PC-9 (cell line): Measurements from ENCODE around the gene UGGT1. TPM values are rescaled to one million over a fixed set of nuclear protein-coding genes. Genes with fewer than 3 reads are reported as not detected.

Experiments used
- BruUV-seq: library from RNA; stranded (reverse); fragments of 400-500 nt; replicated peaks from 2 replicates; lab custom pipeline; 2021; lab: Mats Ljungman, UMichigan
- CTCF ChIA-PET: fragments of 300-600 bp; sonication (Branson Sonifier 250); formaldehyde crosslinking; loops from one replicate; lab custom pipeline; 2022; ENCODE audit warnings: antibody characterized with exemption; lab: Charles Lee
- POLR2A ChIA-PET: fragments of 300-600 bp; sonication (Branson Sonifier 250); formaldehyde crosslinking; loops from one replicate; lab custom pipeline; 2022; ENCODE audit warnings: antibody characterized with exemption; ENCODE audit not compliant: unreplicated experiment; lab: Charles Lee
- DNase-seq, 2 experiments: peaks; one replicate each; pipeline versions ENCODE4 v3.0.0 to v3.0.0-alpha.2; 2015 to 2022; ENCODE audit warnings: mixed read lengths in 1 of 2
- H2AFZ ChIP-seq: fragments of 200-600 bp; sonication (generic); 2 replicates; pipeline ENCODE4 v1.8.1; 2017; ENCODE audit warnings: antibody characterized with exemption
- H3F3A ChIP-seq: fragments of 200-600 bp; sonication (generic); 2 replicates; pipeline ENCODE4 v1.8.1; 2017; ENCODE audit warnings: antibody characterized with exemption, mild to moderate bottlenecking, low read depth; ENCODE audit not compliant: insufficient read depth
- H3K27ac ChIP-seq: fragments of 200-600 bp; sonication (generic); 2 replicates; pipeline ENCODE4 v1.6.1; 2016; ENCODE audit warnings: mixed run types
- H3K27me3 ChIP-seq: fragments of 200-600 bp; sonication (generic); 2 replicates; pipeline ENCODE4 v1.6.1; 2016; ENCODE audit warnings: low read depth, mixed run types; ENCODE audit not compliant: insufficient read depth
- H3K36me3 ChIP-seq: fragments of 200-600 bp; sonication (generic); 2 replicates; pipeline ENCODE4 v1.6.1; 2016; ENCODE audit warnings: low read depth, mixed run types
- H3K4me1 ChIP-seq: fragments of 200-600 bp; sonication (generic); replicated peaks from 2 replicates; pipeline ENCODE4 v1.6.1; 2016; ENCODE audit warnings: mixed run types; ENCODE audit not compliant: insufficient read depth
- H3K4me2 ChIP-seq: fragments of 200-600 bp; sonication (generic); 2 replicates; pipeline ENCODE4 v1.6.1; 2017; ENCODE audit warnings: mixed run types
- H3K4me3 ChIP-seq: fragments of 200-600 bp; sonication (generic); 2 replicates; pipeline ENCODE4 v1.6.1; 2016; ENCODE audit warnings: mixed run types
- H3K79me2 ChIP-seq: fragments of 200-600 bp; sonication (generic); 2 replicates; pipeline ENCODE4 v1.6.1; 2017; ENCODE audit warnings: low read depth, mixed run types
- H3K9me2 ChIP-seq: fragments of 200-600 bp; sonication (generic); 2 replicates; pipeline ENCODE4 v1.8.1; 2017; ENCODE audit warnings: mild to moderate bottlenecking; ENCODE audit not compliant: insufficient read depth
- H3K9me3 ChIP-seq: fragments of 200-600 bp; sonication (generic); 2 replicates; pipeline ENCODE4 v1.8.1; 2016; ENCODE audit warnings: low read depth; ENCODE audit not compliant: insufficient read depth
- H4K20me1 ChIP-seq: fragments of 200-600 bp; sonication (generic); 2 replicates; pipeline ENCODE4 v1.8.1; 2017; ENCODE audit not compliant: insufficient read depth
- EZH2 ChIP-seq: fragments of 200-600 bp; sonication (generic); IDR thresholded peaks from 2 replicates; pipeline ENCODE4 v1.8.0; 2017; ENCODE audit warnings: antibody characterized with exemption, low read depth
- intact Hi-C: fragments of 100-400 bp; cut with micrococcal nuclease; formaldehyde crosslinking; loops from one replicate; pipeline ENCODE4 v1.10.0; 2022; ENCODE audit not compliant: unreplicated experiment
- total RNA-seq: library from RNA; stranded (reverse); gene quantifications from 2 replicates; pipeline ENCODE4 v1.2.3, GENCODE V29; 2021
- TF ChIP-seq, protein P1 (sequence below): fragments of 200-600 bp; sonication (generic); conservative IDR thresholded peaks from 2 replicates; pipeline ENCODE4 v1.6.1; 2017; ENCODE audit warnings: mixed run types, antibody characterized with exemption, mild to moderate bottlenecking, moderate library complexity

The UGGT1 gene
- total RNA-seq, 1 experiment from 2014 or later: 56.9 TPM

DNA sequence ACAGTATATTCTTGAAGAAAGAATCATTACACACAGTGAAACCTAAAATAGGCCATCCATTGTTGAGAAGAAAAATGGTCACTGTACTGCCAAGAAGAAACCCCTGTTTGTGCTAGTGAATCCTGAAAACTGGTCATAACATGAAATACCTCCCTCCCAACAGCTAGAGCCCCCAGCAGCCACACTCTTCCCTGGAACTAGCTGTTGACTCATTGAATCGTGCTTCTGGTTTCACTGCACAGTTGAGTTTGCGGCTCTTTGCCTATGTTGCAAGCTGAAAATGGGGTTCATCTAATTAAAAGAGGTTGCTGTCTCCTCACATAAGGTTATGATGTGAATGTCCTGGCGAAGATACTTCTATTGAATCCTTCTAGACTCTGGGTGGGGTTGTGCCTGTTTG lies 86.3 kb downstream of the UGGT1 start:
- H3K27me3 ChIP-seq: no peaks in the 10 kb centered on the region
- H3K4me3 ChIP-seq: no peak overlapping the region
- CTCF ChIA-PET: no interaction called here
- peaks cover 61% of the 10 kb centered on the region for H3K36me3 ChIP-seq
- no peak for DNase-seq
- intact Hi-C loops: no loop called here
- H3K9me2 ChIP-seq: no peaks in the 10 kb centered on the region
- no peaks in the 10 kb centered on the region for H3F3A ChIP-seq
- no peak overlapping the region for H3K27ac ChIP-seq
- no TSS peak for BruUV-seq
- H2AFZ ChIP-seq: no peak overlapping the region
- no peaks in the 10 kb centered on the region for H3K4me1 ChIP-seq
- H3K4me2 ChIP-seq: no peak overlapping the region
- no peaks in the 10 kb centered on the region for H3K9me3 ChIP-seq
- TF ChIP-seq EZH2: no peak
- TF ChIP-seq, protein P1, sequence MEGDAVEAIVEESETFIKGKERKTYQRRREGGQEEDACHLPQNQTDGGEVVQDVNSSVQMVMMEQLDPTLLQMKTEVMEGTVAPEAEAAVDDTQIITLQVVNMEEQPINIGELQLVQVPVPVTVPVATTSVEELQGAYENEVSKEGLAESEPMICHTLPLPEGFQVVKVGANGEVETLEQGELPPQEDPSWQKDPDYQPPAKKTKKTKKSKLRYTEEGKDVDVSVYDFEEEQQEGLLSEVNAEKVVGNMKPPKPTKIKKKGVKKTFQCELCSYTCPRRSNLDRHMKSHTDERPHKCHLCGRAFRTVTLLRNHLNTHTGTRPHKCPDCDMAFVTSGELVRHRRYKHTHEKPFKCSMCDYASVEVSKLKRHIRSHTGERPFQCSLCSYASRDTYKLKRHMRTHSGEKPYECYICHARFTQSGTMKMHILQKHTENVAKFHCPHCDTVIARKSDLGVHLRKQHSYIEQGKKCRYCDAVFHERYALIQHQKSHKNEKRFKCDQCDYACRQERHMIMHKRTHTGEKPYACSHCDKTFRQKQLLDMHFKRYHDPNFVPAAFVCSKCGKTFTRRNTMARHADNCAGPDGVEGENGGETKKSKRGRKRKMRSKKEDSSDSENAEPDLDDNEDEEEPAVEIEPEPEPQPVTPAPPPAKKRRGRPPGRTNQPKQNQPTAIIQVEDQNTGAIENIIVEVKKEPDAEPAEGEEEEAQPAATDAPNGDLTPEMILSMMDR: no peak
- POLR2A ChIA-PET: no interaction called here
- peaks cover 9% of the 10 kb centered on the region; the same call in 1 of the 2 replicates for H4K20me1 ChIP-seq
- H3K79me2 ChIP-seq: no peaks in the 10 kb centered on the region

DNA sequence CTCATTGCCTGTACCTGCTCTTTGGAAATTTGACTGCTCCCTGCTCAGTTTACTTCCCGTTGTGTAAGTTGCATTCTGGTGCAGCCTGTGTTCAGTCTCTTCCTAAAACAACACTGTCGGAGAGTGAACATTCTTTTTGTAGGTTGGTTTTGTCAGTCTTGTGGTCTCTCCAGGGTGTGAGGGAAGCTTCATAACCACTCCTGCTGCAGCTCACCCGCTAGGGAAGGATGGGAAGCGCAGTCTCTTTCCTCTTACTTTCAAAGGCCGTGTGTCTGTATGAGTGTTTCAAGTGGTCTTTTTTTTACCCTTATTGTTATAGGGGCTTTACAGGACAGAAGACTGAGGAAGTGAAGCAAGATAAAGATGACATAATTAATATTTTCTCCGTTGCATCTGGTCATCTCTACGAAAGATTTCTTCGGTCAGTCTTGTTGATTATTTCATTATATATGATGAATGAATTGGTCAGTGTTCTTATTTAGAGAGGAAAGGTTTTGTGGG lies 87.2 kb downstream of the UGGT1 start:
- TF ChIP-seq, protein P1: no peak
- TF ChIP-seq EZH2: no peak
- intact Hi-C loops: no loop called here
- H2AFZ ChIP-seq: no peak overlapping the region
- H4K20me1 ChIP-seq: 0 out of 2 replicates have a peak, but pooled peaks cover 9% of the 10 kb centered on the region
- H3K79me2 ChIP-seq: no peaks in the 10 kb centered on the region
- no peaks in the 10 kb centered on the region for H3K9me2 ChIP-seq
- no peak overlapping the region for H3K4me3 ChIP-seq
- H3K4me1 ChIP-seq: no peaks in the 10 kb centered on the region
- ChIA-PET CTCF (interaction anchor here (1.0 kb wide), 1 partner anchor 128 kb away, joined by 3 read pairs; no protein-coding TSS in a partner anchor), POLR2A (no interaction called here)
- H3K9me3 ChIP-seq: no peaks in the 10 kb centered on the region
- H3K27ac ChIP-seq: no peak overlapping the region
- peaks cover 55% of the 10 kb centered on the region for H3K36me3 ChIP-seq
- no peaks in the 10 kb centered on the region for H3K27me3 ChIP-seq
- BruUV-seq: no TSS peak
- H3K4me2 ChIP-seq: no peak overlapping the region
- H3F3A ChIP-seq: no peaks in the 10 kb centered on the region
- no peak for DNase-seq

DNA sequence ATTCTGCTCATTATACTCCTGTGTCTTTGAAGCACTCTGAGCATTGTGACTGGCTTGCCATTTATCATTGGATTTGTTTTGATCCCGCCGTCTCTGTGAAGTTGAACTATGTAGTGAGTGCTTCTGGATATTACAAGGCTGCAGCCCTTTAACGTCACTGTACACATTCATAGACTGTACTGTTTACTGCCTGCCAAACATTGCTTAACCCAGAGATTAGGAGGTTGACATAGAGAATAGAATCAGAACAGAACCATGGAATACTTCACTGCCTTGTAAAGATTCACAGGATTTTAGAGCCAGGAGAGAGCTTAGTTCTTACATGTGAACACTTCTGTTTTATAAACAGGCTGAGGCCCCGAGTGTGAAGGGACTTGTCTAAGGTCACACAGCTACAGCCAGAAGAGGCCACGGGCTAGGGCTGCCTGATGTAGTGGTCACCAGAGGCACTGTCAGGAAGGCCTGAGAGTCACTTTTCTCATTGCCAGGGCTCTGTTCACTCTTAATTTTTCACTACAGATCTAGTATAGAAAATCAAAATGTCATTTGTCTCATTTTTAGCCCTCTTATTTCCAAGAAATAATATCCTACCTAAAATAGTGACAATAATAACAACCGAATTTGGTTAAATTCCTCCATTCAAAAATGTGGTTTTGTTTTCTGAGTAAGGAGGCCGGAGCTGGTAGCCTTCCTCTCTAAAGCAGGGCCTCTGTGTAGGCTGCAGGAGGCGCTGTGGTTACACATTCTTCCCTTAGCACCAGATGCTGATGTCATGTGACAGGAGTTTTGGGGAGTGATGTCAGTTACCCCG lies 87.9 kb downstream of the UGGT1 start:
- Histone ChIP-seq H3F3A (no peaks in the 10 kb centered on the region), H3K4me1 (no peaks in the 10 kb centered on the region), H3K9me2 (no peaks in the 10 kb centered on the region), H3K27me3 (no peaks in the 10 kb centered on the region), H3K9me3 (no peaks in the 10 kb centered on the region), H3K36me3 (peaks cover 51% of the 10 kb centered on the region), H3K79me2 (no peaks in the 10 kb centered on the region), H3K4me2 (no peak overlapping the region), H4K20me1 (0 out of 2 replicates have a peak, but pooled peaks cover 9% of the 10 kb centered on the region), H2AFZ (no peak overlapping the region), H3K27ac (no peak overlapping the region), H3K4me3 (no peak overlapping the region)
- TF ChIP-seq EZH2: no peak
- TF ChIP-seq, protein P1: peak; percentile 92
- BruUV-seq: TSS peak; percentile 9
- DNase-seq: peak; percentile 44 to 52
- ChIA-PET POLR2A (no interaction called here), CTCF (interaction anchor here (0.5 to 1.0 kb wide), 3 partner anchors 25 to 407 kb away, joined by 3 read pairs; no protein-coding TSS in a partner anchor)
- intact Hi-C loops: no loop called here
